Measurements from ENCODE around the gene CHD6. TPM values are rescaled to one million over a fixed set of nuclear protein-coding genes. Genes with fewer than 3 reads are reported as not detected.

CHD6 gene
- total and polyA plus RNA-seq, 2 of the 13 experiments (the other 11 are each of a cell fraction or from before 2014, with no cell fraction given) = 14.4 to 52.0 TPM

- TF ChIP-seq AFF4 (CRISPR knock-in tag; IDR thresholded peaks at IDR 0.05) = no peak
- TF ChIP-seq TBX3 (IDR thresholded peaks at IDR 0.05; ENCODE audit: borderline replicate concordance) = peak; percentile 52; the same call in 1 of the 2 replicates
- TF ChIP-seq CBFB (CRISPR knock-in tag; IDR thresholded peaks at IDR 0.05) = no peak
- no peak for TF ChIP-seq SMARCC2 (IDR thresholded peaks at IDR 0.05)
- TF ChIP-seq TFE3 (CRISPR knock-in tag; IDR thresholded peaks at IDR 0.05) = peak; percentile 71; the same call in 1 of the 2 replicates
- no peak for TF ChIP-seq ZNF598 (CRISPR knock-in tag; IDR thresholded peaks at IDR 0.05; ENCODE audit: borderline replicate concordance)
- peak; percentile 90 for TF ChIP-seq TCF7 (IDR thresholded peaks at IDR 0.05; ENCODE audit: low read depth)
- TF ChIP-seq CAMTA2 (CRISPR knock-in tag; IDR thresholded peaks at IDR 0.05; ENCODE audit: borderline replicate concordance) = no peak
- no peak for TF ChIP-seq ZMYM2 (CRISPR knock-in tag; IDR thresholded peaks at IDR 0.05)
- no peak for TF ChIP-seq ZBTB1 (CRISPR knock-in tag; IDR thresholded peaks at IDR 0.05; ENCODE audit: borderline replicate concordance)
- TF ChIP-seq NFE2L1 (CRISPR knock-in tag; IDR thresholded peaks at IDR 0.05; ENCODE audit: borderline replicate concordance) = no peak
- no peak; the same call in 1 of the 2 replicates for TF ChIP-seq FOXK2 (IDR thresholded peaks at IDR 0.05)
- TF ChIP-seq MEF2D (CRISPR knock-in tag; IDR thresholded peaks at IDR 0.05) = no peak
- no peak for TF ChIP-seq FIP1L1 (IDR thresholded peaks at IDR 0.05; ENCODE audit: borderline replicate concordance, insufficient read depth, low read depth, low read length)
- TF ChIP-seq FUBP1 (CRISPR knock-in tag; IDR thresholded peaks at IDR 0.05; ENCODE audit: borderline replicate concordance) = no peak
- no peak for TF ChIP-seq ELF1 (CRISPR knock-in tag; IDR thresholded peaks at IDR 0.05)
- TF ChIP-seq ZNF530 (CRISPR knock-in tag; IDR thresholded peaks at IDR 0.05; ENCODE audit: low read depth) = no peak
- no peak for TF ChIP-seq MBNL3 (CRISPR knock-in tag; conservative IDR thresholded peaks at IDR 0.05)
- TF ChIP-seq ZMYM4 (CRISPR knock-in tag; IDR thresholded peaks at IDR 0.05) = no peak
- TF ChIP-seq ZNF10 (CRISPR knock-in tag; IDR thresholded peaks at IDR 0.05; ENCODE audit: borderline replicate concordance, low read depth) = no peak
- TF ChIP-seq TMF1 (CRISPR knock-in tag; IDR thresholded peaks at IDR 0.05; ENCODE audit: low read depth) = no peak
- no peak for TF ChIP-seq MTERF4 (CRISPR knock-in tag; IDR thresholded peaks at IDR 0.05)
- TF ChIP-seq NR2F6 (IDR thresholded peaks at IDR 0.05) = no peak
- no peak for TF ChIP-seq NR2F6 (CRISPR knock-in tag; IDR thresholded peaks at IDR 0.05)
Observed at GRCh38 chr20:41428285-41428684, 189.9 kb downstream of the CHD6 start (continued).

All from HepG2 (cell line).